Nucleus accumbens (tissue), 56 donors: Measurements from ENCODE around the gene FAF1.
"Not testable (repeated sequence)": the region's sequence is repeated elsewhere in the genome, so short reads cannot be mapped to it uniquely, and the experiment has no call there.

ENCODE experiments used
- DNase-seq, 56 donors: peaks; one replicate each; lab custom pipeline; 2025; lab: John Stamatoyannopoulos, UW

Gene FAF1

GRCh38 chr1:50959913-50960844 lies at the start of gene FAF1:
Gene FAF1, minus strand, starts transcription at chr1:50960267. Its CDS starts 456 bp downstream, at chr1:50959811.
- peak; percentile 46 to 98 (median 92) for DNase-seq

DNA sequence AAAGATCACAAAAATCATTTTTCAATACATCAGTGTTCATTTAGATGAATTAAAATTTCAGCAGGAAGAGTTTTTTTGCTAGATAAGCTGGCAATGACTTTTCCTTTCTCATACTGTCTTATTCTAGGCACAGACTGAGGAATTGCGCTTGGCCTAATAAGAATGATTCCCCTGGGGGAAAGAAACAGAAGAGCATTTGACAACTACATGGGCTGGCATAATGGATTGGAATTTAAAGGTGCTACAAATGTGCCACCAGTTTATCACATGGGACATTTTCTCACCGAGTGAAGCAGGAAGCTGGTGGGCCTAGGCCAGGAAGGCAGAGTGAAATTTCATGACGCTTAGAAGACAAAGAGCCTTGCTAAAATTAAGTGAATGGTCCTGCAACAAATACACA lies 49.3 kb upstream of the FAF1 start:
- DNase-seq, result no peak

- not testable (repeated sequence) for DNase-seq
Observed at GRCh38 chr1:51005549-51005948, 45.5 kb upstream of the FAF1 start.

DNA sequence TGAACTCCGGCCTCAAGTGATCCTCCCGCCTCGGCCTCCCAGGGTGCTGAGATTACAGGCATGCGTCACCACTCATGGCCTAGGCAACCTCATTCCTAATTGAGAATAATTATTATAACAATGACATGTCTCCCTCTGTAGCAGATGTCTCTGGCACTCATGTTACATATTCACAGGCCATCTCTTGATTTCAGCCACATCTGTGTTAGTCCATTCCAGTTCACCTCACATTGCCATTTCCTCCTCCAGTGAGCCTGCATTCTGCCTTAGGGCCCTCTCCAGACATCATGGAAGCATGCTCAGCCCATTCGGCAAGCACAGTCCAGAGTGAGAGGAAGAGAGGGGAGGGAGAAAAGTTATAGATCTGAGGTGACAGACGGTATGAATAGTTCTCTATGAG lies 42.4 kb upstream of the FAF1 start:
- DNase-seq, result no peak

GRCh38 chr1:51000651-51001050 lies 40.6 kb upstream of the FAF1 start:
- no peak for DNase-seq

DNA sequence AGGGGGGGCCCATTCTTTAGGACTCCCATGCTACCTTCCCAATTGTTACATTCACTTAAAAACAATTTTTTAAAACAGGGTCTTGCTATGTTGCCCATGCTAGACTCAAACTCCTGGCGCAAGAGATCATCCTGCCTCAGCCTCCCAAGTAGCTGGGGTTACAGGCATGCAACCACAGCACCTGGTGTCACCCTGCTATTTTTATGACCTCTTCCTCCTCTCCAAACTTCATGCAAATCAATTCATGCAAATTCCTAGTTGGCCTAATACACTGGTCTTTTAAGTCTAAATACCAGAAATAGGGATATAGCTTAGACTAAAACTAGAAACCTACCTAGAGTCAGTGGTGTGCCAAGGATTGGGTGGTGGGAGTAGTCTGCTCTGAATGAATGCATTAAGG lies 40.1 kb upstream of the FAF1 start:
- DNase-seq, result no peak

DNA sequence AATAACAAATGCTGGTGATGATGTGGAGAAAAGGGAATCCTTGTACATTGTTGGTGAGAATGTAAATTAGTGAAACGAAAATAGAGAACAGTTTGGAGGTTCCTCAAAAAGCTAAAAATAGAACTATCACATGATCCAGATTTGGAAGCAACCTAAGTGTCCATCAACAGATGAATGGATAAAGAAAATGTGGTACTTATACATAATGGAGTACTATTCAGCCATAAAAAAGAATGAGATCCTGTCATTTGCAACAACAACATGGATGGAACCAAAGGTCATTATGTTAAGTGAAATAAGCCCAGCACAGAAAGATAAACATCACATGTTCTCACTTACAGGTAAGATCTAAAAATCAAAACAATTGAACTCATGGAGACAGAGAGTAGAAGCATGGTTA lies 39.3 kb upstream of the FAF1 start:
- not testable (repeated sequence) for DNase-seq

GRCh38 chr1:50996083-50996482 lies 36.0 kb upstream of the FAF1 start:
- DNase-seq, result no peak

DNA sequence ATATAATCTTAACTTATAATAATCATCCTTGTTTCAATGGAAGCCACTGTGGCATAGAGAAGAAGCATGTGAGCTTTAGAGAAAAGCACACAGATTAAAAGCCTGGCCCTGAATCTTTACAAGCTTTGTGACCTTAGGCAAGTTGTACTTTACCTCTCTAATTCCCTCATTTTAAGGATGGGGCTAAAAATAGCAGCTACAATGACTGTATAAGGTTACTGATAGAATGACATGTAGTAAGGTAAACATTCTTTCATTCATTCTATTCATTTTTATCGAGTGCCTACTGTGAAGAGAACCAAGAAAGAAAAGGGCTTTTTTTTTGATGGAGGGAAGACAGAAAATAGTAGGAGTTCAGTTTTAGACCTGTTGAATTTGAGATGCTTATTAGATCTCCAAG lies 35.6 kb upstream of the FAF1 start:
- no peak for DNase-seq

DNA sequence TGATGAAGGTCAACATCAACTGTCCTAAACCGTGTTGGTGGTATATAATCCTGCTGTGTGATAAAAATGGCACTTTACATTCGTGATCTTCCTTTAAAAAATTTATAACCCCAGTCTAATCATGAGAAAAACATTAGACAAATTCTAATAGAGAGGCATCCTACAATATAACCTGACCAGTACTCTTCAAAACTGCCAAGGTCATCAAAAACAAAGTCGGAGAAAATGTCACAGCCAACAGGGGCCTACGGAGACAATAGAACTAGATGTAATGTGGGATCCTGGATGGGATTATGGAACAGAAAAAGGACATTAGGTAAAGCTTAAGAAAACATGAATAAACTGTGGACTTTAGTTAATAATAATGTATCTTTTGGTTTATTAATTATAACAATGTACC lies 34.9 kb upstream of the FAF1 start:
- no peak for DNase-seq

DNA sequence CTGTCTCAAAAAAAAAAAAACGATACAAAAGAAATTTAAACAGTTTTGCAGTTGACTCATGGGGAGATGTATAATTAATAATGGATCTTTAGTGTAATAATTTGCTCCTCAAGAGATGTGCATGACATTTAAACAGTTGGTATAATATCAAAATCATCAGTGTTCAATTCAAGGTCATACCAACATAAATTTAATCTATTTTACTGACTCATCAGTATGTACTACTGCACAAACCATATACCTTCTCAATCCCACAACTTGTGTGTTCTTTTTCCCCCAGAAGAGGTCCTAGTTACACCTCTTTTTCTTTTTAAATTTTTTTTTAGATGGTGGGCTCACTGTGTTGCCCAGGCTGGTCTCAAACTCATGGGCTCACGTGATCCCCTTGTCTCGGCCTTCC lies 33.6 kb upstream of the FAF1 start:
- DNase-seq, result no peak

GRCh38 chr1:50992532-50993318 lies 32.7 kb upstream of the FAF1 start:
- no peak for DNase-seq

DNA sequence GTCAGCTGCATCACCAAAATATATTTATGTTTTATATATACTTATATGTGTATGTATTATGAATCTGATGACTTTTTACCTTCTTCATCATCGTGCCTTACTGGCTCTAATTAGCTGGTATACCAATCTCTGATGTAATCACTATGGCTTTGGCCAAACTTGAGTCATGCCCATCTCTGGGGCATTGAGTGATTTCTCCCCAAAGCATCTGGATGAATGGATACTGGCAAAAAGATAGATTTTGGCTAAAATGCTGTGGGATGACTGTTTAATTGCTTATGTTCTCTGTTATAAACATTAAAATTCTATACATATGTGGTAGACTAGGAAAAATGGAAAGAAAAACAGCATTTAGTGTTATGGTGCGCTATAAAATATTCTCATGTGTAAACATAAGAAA lies 29.6 kb upstream of the FAF1 start:
- DNase-seq, result no peak

GRCh38 chr1:50986653-50987052 lies 26.6 kb upstream of the FAF1 start:
- DNase-seq, result no peak

- no peak for DNase-seq
Observed at GRCh38 chr1:50985094-50985493, 25.0 kb upstream of the FAF1 start.

DNA sequence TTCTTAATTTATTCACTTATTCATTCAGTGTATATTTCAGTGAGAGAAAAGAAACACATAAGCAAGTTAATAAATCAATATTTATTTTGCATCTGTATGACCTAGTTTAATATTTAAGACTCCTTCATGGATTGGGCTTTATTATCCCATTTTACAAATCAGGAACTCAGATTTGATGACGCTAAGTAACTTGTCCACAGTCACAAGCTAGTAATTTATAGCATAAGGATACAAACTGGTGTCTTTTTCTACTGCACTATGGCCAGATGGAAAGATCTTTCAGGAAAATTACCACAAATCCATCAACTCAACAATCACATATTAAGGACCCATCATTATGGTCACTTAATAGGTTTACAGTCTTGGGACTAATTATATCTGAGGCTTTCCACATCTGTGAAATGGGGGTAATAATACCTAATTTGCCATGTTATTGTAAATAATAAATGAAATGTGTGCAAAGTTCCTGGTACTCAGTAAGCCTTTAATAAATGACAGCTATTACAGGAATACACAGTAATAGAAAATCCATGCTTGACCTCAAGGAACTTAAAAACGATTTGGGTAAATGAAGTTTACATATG lies 23.2 kb upstream of the FAF1 start:
- no peak for DNase-seq

DNA sequence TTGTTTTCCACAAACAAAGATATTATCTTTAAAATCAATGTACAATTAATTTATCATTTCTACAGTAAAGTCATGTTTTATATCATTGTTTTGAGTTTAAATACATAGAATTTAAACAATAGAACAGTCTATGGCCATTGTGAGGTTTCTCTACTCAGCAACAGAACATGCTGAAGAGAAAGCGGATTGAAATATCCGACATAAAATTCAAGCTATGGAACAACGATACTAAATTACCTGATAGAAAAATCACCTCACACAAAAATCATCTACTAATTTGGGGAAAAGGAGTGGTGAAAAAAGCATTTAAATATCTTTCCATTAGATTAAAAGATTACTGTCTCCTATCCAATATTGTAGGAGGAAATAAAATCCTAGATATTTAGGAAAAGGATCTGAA lies 22.5 kb upstream of the FAF1 start:
- DNase-seq, result no peak

DNA sequence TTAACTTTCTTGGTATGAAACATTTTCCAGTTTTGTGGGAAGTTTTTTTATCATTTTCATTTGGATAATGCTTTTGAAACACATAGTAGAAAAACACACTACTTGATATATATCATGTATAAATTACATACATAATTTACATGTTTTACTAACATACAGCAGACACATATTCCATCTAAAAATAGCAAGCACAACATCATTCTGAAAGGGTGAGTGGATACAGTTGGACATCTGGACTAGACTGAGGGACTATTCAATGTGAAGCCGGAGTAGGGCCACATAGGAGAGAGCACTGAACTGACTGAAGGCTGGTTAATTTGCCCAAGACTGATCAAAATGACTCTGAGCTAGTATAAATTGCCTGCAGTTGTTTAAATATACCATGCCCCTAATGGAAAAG lies 21.7 kb upstream of the FAF1 start:
- no peak for DNase-seq

DNA sequence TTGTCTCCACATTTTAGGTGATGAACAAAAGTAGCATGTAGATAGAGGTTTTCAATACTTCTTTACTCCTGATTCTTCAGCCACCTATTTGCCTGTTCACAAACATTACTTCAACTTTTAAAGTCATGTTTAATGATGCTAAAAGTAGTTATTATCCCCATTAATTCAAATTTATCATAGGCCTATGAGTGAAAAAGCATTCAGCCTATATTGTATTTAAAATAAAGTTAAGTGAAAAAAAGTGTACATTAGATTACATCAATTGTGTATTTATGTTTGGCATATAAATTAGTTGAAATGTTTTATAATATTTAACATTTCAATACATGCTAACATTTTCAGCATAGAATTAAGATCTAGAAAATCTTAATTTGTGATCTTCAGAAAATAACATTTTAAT lies 20.4 kb upstream of the FAF1 start:
- no peak for DNase-seq

DNA sequence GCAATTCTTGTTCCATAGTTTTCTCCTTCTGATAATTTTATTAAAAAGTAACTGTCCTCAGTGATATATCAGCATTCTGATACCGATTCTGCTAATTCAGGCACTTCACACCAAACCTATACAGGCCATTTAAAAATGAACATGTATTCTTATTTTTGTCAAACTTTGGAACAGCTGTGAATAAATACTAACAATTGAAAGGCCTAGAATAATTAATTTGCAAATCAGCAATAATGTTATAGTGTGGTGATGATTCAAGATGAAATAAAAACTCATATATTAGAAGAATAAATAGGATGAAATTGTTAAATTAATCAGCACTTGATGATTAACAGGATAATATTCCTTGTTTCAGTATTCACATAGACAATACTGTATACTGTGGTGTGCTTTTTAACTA lies 19.9 kb upstream of the FAF1 start:
- no peak for DNase-seq
